ENCODE measurements around the gene MEN1.

MEN1 gene

DNA sequence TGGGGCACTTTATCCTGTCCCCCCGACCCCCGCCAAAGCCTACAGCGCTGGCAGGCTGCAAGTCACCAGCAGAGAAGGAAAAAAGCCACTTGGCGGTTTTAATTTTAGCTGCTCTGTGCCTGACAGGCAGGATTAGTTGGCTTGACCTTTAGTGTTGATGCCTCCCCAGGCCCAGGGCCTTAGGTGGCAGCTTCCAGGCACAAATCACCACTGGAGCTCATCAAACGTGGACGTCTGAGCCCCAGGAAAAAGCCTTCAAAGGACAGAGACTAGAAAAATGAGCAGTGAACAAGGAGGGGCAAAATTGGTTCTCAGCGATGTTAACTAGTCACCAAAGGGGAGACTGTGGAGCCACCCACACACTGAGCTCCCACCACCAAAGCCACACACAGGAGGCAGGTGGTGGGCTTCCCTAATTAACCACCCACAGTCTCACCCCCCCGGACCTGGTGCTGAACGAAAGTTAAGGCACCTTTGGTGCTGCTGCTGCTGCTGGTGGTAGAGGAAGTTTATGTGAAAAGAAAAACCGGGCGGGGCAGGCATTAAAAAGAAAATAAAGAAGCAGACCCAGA, 46.2 kb downstream of the MEN1 start:
- DNase-seq (ENCODE audit: insufficient read length, low spot score) = no peak
- FAIRE-seq = no peak
- TF ChIP-seq SPI1 (IDR thresholded peaks at IDR 0.05; ENCODE audit: low read depth, low read length) = no peak
- no peak for TF ChIP-seq PAX5 (IDR thresholded peaks at IDR 0.05; ENCODE audit: insufficient read depth, low read length, severe bottlenecking)
- TF ChIP-seq POU2F2 (IDR thresholded peaks at IDR 0.05; ENCODE audit: low read depth, low read length) = no peak
- no peak for TF ChIP-seq POLR2AphosphoS5 (IDR thresholded peaks at IDR 0.05; ENCODE audit: low read depth, low read length)
- no peak for TF ChIP-seq TAF1 (IDR thresholded peaks at IDR 0.05; ENCODE audit: low read depth, low read length)
- TF ChIP-seq POLR2A (IDR thresholded peaks at IDR 0.05; ENCODE audit: low read depth, low read length) = no peak

DNA sequence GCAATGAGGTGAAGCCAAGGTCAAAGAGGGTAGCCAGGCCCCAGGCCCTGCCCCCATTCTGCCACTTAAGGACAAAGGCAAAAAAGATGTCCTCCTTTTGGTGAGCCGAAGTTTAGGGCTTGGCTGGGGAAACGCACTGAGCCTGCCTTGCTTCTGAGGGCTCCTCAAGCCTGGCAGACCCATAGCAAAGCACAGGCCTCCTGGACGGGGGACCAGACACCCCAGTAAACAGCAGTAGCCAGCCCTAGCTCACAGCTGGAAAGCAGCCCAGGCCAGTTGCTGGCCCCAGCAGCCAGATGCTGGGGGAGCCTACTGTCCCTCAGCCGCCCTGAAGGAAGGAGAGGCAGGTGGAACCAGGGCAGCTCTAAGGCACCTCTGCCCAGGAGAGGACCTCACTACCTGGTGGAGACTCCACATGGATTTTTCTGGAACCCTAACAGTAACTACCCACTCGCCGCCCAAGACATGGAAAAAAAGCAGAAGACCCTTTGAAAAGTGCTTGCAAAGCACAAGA, 46.8 kb downstream of the MEN1 start:
- DNase-seq (ENCODE audit: insufficient read length, low spot score) (no peak), FAIRE-seq (peak; percentile 47)
- TF ChIP-seq POLR2AphosphoS5 (IDR thresholded peaks at IDR 0.05; ENCODE audit: low read depth, low read length) = peak; percentile 73
- TF ChIP-seq TAF1 (IDR thresholded peaks at IDR 0.05; ENCODE audit: low read depth, low read length) = no peak
- TF ChIP-seq SPI1 (IDR thresholded peaks at IDR 0.05; ENCODE audit: low read depth, low read length) = no peak
- TF ChIP-seq POLR2A (IDR thresholded peaks at IDR 0.05; ENCODE audit: low read depth, low read length) = no peak; the same call in 1 of the 2 replicates
- no peak for TF ChIP-seq PAX5 (IDR thresholded peaks at IDR 0.05; ENCODE audit: insufficient read depth, low read length, severe bottlenecking)
- TF ChIP-seq POU2F2 (IDR thresholded peaks at IDR 0.05; ENCODE audit: low read depth, low read length) = no peak

DNA sequence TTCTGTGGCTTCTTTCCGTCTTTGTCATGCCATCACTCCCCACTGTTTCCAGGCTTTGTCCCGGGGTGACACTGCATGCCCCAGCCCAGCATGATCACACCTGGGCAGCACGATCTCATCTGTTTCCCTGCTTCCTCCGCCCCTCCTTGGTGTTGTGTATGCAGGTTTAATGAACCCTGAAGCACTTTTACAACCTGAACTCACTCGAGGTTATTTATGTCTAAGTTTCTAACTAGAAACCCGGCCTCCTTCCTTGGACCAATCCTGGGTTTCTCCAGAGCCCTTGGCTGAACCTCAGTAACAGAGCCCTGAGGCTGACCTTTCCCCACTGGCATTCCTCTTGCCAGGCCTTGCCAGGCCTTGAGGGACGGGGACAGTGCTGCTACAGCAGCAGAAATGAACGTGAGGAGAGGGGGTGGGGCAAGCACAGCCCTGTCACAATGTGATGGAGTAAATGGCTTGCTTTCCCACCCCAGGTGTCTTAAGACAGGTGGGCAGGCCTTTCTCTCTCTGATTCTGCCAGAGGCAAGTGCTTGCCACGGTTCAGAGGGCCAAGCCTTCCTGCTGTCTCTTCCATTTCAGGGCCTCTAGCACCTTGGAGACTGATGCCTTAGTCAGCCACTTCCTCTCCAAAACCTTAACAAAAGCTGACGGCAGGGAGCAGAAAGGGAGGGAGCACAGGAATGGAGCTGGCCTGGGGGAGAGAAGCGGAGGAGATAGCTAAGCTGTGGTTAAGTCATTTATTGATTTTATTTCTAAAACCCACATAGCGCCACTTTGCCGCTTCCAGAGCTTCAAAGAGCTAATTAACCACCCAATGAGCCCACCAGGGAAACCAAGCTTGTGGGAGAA, 47.5 kb downstream of the MEN1 start:
- peak; percentile 89 for FAIRE-seq
- TF ChIP-seq POU2F2 (IDR thresholded peaks at IDR 0.05; ENCODE audit: low read depth, low read length) (no peak; the same call in 1 of the 2 replicates), PAX5 (IDR thresholded peaks at IDR 0.05; ENCODE audit: insufficient read depth, low read length, severe bottlenecking) (no peak), TAF1 (IDR thresholded peaks at IDR 0.05; ENCODE audit: low read depth, low read length) (no peak), POLR2A (IDR thresholded peaks at IDR 0.05; ENCODE audit: low read depth, low read length) (peak; percentile 74; the same call in 1 of the 2 replicates), SPI1 (IDR thresholded peaks at IDR 0.05; ENCODE audit: low read depth, low read length) (peak; percentile 43), POLR2AphosphoS5 (IDR thresholded peaks at IDR 0.05; ENCODE audit: low read depth, low read length) (peak; percentile 64; the same call in 1 of the 2 replicates)
- DNase-seq (ENCODE audit: insufficient read length, low spot score) = peak; percentile 13

DNA sequence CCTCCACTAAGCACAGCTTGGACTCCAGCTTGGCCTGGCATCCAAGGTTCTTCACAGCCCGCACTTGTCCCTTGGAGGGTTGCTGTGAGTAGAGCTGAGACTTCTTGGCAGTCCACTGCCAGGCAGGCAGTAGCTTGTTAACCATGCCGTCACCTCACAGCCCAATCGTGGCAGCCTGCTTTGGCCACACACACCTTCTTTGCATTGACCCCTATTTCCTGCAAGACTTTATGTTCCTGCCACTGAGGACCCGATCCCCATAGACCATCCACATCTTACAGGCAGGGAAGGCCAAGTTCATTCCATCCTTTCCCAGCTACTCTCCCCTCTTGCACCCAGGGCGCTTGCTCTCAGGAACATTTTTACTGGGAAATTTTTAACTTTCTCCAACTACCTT, 48.1 kb downstream of the MEN1 start:
- DNase-seq (ENCODE audit: insufficient read length, low spot score) = peak; percentile 26
- peak; percentile 23 for FAIRE-seq
- TF ChIP-seq PAX5 (IDR thresholded peaks at IDR 0.05; ENCODE audit: insufficient read depth, low read length, severe bottlenecking) = no peak
- no peak for TF ChIP-seq TAF1 (IDR thresholded peaks at IDR 0.05; ENCODE audit: low read depth, low read length)
- TF ChIP-seq SPI1 (IDR thresholded peaks at IDR 0.05; ENCODE audit: low read depth, low read length) = no peak
- TF ChIP-seq POLR2A (IDR thresholded peaks at IDR 0.05; ENCODE audit: low read depth, low read length) = peak; percentile 83; the same call in 1 of the 2 replicates
- peak; percentile 86 for TF ChIP-seq POLR2AphosphoS5 (IDR thresholded peaks at IDR 0.05; ENCODE audit: low read depth, low read length)
- TF ChIP-seq POU2F2 (IDR thresholded peaks at IDR 0.05; ENCODE audit: low read depth, low read length) = peak; percentile 62; the same call in 1 of the 2 replicates

DNA sequence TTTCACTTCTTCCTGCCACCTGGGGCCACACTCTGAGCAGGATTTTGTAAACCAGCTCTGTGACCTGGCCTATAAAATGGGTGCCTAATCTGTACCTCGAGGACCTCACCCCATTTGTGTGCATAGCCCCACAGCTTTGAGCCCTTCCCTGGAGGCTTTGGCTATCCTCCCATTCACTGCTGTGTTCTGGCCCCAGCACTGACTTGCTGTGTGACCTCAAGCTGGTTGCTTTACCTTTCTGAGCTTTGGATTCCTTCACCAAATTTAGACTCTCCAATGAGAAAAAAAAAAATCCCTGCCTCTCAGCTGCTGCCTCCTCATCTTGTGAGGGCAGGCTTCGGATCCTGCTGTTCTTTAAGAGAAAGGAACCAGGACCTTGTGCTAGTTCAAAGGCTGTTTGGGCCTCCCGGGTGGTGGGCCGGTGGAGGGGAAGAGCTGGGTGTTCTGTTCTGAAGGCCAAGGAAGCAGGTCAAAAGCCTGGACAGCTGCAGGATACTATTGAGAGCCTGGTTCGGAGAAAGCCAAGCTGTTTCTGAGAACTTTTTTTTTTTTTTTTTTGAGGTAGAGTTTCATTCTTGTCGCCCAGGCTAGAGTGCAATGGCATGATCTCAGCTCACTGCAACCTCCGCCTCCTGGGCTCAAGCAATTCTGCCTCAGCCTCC, 49.5 kb downstream of the MEN1 start:
- TF ChIP-seq POLR2A (IDR thresholded peaks at IDR 0.05; ENCODE audit: low read depth, low read length) (no peak; the same call in 1 of the 2 replicates), SPI1 (IDR thresholded peaks at IDR 0.05; ENCODE audit: low read depth, low read length) (no peak), POLR2AphosphoS5 (IDR thresholded peaks at IDR 0.05; ENCODE audit: low read depth, low read length) (no peak; the same call in none of the 2 replicates), POU2F2 (IDR thresholded peaks at IDR 0.05; ENCODE audit: low read depth, low read length) (no peak), TAF1 (IDR thresholded peaks at IDR 0.05; ENCODE audit: low read depth, low read length) (no peak), PAX5 (IDR thresholded peaks at IDR 0.05; ENCODE audit: insufficient read depth, low read length, severe bottlenecking) (no peak)
- FAIRE-seq (no peak), DNase-seq (ENCODE audit: insufficient read length, low spot score) (no peak)

DNA sequence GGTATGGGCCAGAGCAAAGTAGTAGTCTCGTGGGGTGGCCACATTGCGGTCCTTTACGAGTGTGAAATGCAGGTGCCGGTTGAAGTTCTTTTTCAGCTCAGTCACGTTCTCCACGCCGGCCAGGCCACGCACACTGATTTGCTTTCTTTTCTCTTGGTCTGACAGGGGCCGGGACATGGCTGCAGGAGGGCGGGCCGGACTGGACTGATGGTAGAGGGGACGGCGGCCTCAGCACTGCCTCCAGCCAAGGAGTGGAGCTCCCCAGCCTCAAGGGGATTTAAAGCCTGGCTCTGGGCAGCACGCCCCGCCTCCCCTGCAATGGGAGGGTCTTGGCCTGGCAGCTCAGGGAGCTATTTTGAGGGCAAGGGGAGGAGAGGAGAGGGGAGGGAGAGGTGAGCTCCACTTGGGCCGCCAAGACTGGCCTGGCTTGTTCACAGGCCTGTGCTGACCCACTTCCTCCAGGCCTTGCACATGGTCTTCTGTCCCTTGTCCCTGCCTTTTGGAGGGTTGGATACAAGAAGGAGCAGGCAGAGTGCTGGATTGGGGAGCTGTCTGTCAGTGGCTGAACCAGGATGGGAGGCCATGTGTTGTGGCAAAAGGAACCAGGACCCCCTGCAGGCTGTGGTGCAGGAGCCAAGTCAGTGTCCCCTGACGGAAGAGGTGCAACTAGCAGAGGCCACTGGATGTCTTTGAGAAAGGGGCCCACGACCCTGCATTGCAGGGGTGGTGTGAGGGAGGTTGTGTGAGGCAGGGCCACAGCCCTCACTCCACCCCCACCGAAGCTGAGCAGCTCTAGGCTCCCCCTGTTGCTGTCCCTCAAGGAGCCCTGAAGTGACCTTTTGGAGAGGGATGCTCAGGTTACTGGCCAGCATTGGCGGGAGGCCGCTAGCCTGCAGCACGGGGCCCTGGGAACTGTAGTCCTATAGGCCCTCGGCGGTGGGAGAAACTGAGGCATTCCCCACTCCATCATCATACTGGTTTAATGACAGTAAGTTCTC, 50.3 kb downstream of the MEN1 start, which contains the start of gene PYGM:
TSS of gene PYGM (minus strand) at position 253 of the 998 bp plus-strand sequence. CDS start at position 177, 76 bp downstream.
- TF ChIP-seq PAX5 (IDR thresholded peaks at IDR 0.05; ENCODE audit: insufficient read depth, low read length, severe bottlenecking) (no peak), POLR2AphosphoS5 (IDR thresholded peaks at IDR 0.05; ENCODE audit: low read depth, low read length) (peak; percentile 43; the same call in 1 of the 2 replicates), POLR2A (IDR thresholded peaks at IDR 0.05; ENCODE audit: low read depth, low read length) (peak; percentile 22; the same call in 1 of the 2 replicates), TAF1 (IDR thresholded peaks at IDR 0.05; ENCODE audit: low read depth, low read length) (no peak)
- DNase-seq (ENCODE audit: insufficient read length, low spot score) (no peak), FAIRE-seq (no peak)

DNA sequence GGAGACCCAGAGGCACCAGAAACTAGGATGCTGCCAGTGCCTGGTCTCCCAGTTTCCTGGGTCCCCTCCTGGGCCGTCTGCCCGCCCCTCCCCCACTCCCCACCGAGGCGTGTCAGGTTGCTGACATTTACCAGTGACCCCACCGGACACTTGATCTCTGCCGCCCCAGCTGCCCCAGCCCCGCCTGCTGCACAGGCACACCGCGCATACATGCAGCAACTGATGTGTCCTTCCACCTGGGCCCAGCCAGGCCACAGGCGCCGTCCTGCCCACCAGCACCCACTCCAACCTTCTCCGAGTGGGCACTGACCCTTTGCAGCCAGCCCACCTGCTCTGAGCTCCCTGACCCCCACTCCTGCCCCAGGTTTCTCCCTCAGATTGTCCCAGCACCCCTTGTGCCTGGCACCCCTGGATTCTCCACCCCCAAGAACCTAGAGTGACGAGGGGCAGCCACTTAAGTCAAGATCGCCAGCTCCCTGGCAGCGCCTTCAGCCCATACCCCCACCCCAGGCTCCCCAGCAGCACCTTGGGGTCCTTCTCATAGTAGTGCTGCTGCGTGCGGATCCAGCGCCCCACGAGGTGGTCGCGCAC, 51.1 kb downstream of the MEN1 start:
- DNase-seq (ENCODE audit: insufficient read length, low spot score) = no peak

More for the DNA sequence above, 51.1 kb downstream of the MEN1 start:
- FAIRE-seq = no peak
- no peak for TF ChIP-seq TAF1 (IDR thresholded peaks at IDR 0.05; ENCODE audit: low read depth, low read length)
- no peak for TF ChIP-seq PAX5 (IDR thresholded peaks at IDR 0.05; ENCODE audit: insufficient read depth, low read length, severe bottlenecking)
